Breast epithelium (tissue), 3 donors: ENCODE measurements around the gene ZNF618.

Source experiments
- POLR2A ChIP-seq: fragments of 450-650 bp; IDR thresholded peaks from one replicate; pipeline ENCODE4 v1.6.1; 2016; ENCODE audit warnings: antibody characterized with exemption, mild to moderate bottlenecking, moderate library complexity
- POLR2AphosphoS5 ChIP-seq, 3 donors: sonication (generic); formaldehyde crosslinking; IDR thresholded peaks; one replicate each; pipeline ENCODE4 v1.6.1; 2017; ENCODE audit warnings: antibody characterized with exemption in 3 of 3
- TF ChIP-seq, protein P1 (sequence below), 3 donors: fragments of 450-650 bp; IDR thresholded peaks; one replicate each; pipeline ENCODE4 v1.5.1; 2016 to 2017; ENCODE audit warnings: antibody characterized with exemption in 3 of 3, mild to moderate bottlenecking in 3 of 3, moderate library complexity in 3 of 3

DNA sequence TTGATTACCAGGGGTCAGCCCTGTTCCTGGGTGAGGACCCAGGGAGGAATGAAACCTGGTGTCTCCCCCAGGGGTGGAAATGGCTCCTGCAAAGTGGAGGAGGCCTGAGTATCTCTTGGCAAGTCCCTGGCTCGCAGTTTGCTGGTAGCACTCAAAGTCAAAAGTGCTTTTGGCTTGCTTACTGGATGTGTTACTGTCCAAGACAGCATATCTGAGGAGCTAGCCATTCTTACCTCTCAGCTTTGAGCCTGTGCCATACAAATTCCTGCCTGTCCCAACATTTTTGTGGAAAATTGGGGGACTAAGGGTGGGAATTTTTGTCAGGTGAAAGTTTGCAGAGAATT is 9.9 kb downstream of the ZNF618 start:
- TF ChIP-seq, protein P1, sequence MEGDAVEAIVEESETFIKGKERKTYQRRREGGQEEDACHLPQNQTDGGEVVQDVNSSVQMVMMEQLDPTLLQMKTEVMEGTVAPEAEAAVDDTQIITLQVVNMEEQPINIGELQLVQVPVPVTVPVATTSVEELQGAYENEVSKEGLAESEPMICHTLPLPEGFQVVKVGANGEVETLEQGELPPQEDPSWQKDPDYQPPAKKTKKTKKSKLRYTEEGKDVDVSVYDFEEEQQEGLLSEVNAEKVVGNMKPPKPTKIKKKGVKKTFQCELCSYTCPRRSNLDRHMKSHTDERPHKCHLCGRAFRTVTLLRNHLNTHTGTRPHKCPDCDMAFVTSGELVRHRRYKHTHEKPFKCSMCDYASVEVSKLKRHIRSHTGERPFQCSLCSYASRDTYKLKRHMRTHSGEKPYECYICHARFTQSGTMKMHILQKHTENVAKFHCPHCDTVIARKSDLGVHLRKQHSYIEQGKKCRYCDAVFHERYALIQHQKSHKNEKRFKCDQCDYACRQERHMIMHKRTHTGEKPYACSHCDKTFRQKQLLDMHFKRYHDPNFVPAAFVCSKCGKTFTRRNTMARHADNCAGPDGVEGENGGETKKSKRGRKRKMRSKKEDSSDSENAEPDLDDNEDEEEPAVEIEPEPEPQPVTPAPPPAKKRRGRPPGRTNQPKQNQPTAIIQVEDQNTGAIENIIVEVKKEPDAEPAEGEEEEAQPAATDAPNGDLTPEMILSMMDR (IDR thresholded peaks at IDR 0.05) = no peak
- TF ChIP-seq POLR2A (no peak), POLR2AphosphoS5 (IDR thresholded peaks at IDR 0.05) (no peak)
